K562 (cell line): ENCODE data around the gene TMEM132D.

Experiments used
- EZH2 ChIP-seq: IDR thresholded peaks from 2 replicates; pipeline ENCODE4 v1.6.1; 2012; ENCODE audit warnings: low read depth, mild to moderate bottlenecking, inconsistent platforms, low read length, borderline replicate concordance
- JUND ChIP-seq, 2 experiments: IDR thresholded peaks; 2 replicates in 1 of 2; 3 replicates in 1 of 2; pipeline ENCODE4 v1.6.1; 2011; ENCODE audit warnings: borderline replicate concordance in 2 of 2, low read depth in 2 of 2, low read length in 2 of 2, improper control_type of control experiment in 1 of 2, missing biosample characterization in 1 of 2, missing genetic modification characterization in 1 of 2, missing genetic modification reagents in 1 of 2
- PHF8 ChIP-seq: fragments of 200-600 bp; sonication (generic); IDR thresholded peaks from 2 replicates; pipeline ENCODE4 v1.6.1; 2012; ENCODE audit warnings: mixed run types, mild to moderate bottlenecking, inconsistent platforms, low read length, moderate library complexity, borderline replicate concordance
- POLR2A ChIP-seq: fragments of 450-650 bp; conservative IDR thresholded peaks from 2 replicates; pipeline ENCODE4 v1.6.1; 2016
- RAD21 ChIP-seq, 2 experiments: fragments of 250-450 bp in 1 of 2; fragments of 450-650 bp in 1 of 2; sonication (Bioruptor Pico) in 1 of 2; formaldehyde crosslinking in 1 of 2; IDR thresholded peaks in 1 of 2; conservative IDR thresholded peaks in 1 of 2; 2 replicates each; pipeline versions ENCODE4 v1.4.0 to v1.8.0; 2020 to 2022; ENCODE audit warnings: mild to moderate bottlenecking in 2 of 2, moderate library complexity in 1 of 2
- RFX5 ChIP-seq: IDR thresholded peaks from 2 replicates; pipeline ENCODE4 v1.6.1; 2011; ENCODE audit warnings: low read depth, mild to moderate bottlenecking, improper control_type of control experiment, low read length
- U2AF1 ChIP-seq: fragments of 200-400 bp; formaldehyde crosslinking; optimal IDR thresholded peaks from 2 replicates; pipeline ENCODE3; 2017; ENCODE audit warnings: mild to moderate bottlenecking, low read depth, low read length, moderate library complexity
- ZNF274 ChIP-seq: IDR thresholded peaks from 2 replicates; pipeline ENCODE4 v1.6.1; 2011; ENCODE audit warnings: low read depth, mild to moderate bottlenecking, low read length, moderate library complexity, borderline replicate concordance
- TF ChIP-seq, protein P1 (sequence below): fragments of 250-450 bp; sonication (Bioruptor Pico); IDR thresholded peaks from 2 replicates; pipeline ENCODE4 v1.9.0; 2021; ENCODE audit warnings: mild to moderate bottlenecking, inconsistent platforms
- TF ChIP-seq, protein P2 (sequence below): IDR thresholded peaks from 2 replicates; pipeline ENCODE4 v1.6.1; 2011; ENCODE audit not compliant: insufficient read length; ENCODE audit errors: extremely low read depth

DNA sequence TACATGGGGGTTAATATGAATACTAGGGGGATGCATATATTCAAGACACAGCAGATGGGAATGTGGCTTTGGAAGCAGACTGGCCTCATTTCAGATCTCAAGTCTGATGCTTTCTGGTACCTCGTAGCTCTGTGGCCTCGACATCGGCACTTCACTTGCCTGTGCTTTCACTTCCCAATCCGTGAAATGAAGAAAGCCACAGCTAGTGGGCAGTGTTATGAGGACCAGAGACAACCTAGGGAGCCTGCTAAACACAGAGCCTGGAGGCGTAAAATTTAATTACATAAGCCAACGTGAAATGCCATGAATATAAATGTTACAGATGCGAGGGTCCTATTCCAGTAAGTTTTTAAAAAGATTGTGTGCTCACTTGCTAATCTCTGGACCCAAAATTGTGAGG, 286.0 kb downstream of the TMEM132D start:
- no peak for TF ChIP-seq ZNF274
- no peak for TF ChIP-seq EZH2
- TF ChIP-seq, protein P1, sequence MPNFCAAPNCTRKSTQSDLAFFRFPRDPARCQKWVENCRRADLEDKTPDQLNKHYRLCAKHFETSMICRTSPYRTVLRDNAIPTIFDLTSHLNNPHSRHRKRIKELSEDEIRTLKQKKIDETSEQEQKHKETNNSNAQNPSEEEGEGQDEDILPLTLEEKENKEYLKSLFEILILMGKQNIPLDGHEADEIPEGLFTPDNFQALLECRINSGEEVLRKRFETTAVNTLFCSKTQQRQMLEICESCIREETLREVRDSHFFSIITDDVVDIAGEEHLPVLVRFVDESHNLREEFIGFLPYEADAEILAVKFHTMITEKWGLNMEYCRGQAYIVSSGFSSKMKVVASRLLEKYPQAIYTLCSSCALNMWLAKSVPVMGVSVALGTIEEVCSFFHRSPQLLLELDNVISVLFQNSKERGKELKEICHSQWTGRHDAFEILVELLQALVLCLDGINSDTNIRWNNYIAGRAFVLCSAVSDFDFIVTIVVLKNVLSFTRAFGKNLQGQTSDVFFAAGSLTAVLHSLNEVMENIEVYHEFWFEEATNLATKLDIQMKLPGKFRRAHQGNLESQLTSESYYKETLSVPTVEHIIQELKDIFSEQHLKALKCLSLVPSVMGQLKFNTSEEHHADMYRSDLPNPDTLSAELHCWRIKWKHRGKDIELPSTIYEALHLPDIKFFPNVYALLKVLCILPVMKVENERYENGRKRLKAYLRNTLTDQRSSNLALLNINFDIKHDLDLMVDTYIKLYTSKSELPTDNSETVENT (CRISPR knock-in tag): no peak
- TF ChIP-seq, protein P2, sequence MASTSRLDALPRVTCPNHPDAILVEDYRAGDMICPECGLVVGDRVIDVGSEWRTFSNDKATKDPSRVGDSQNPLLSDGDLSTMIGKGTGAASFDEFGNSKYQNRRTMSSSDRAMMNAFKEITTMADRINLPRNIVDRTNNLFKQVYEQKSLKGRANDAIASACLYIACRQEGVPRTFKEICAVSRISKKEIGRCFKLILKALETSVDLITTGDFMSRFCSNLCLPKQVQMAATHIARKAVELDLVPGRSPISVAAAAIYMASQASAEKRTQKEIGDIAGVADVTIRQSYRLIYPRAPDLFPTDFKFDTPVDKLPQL: no peak
- TF ChIP-seq RAD21 (CRISPR knock-in tag; conservative IDR thresholded peaks at IDR 0.05 in 1 of 2, IDR thresholded peaks at IDR 0.05 in 1 of 2): no peak
- TF ChIP-seq JUND (IDR thresholded peaks at IDR 0.05; ENCODE audit: borderline replicate concordance, low read depth, low read length): no peak
- no peak for TF ChIP-seq JUND (tag; IDR thresholded peaks at IDR 0.05; ENCODE audit: borderline replicate concordance, low read depth, low read length)
- TF ChIP-seq PHF8: no peak
- no peak for TF ChIP-seq RFX5
- no peak for TF ChIP-seq POLR2A
- no peak for TF ChIP-seq U2AF1
